Neural crest cell (in vitro differentiated cells): ENCODE results near the gene DNALI1. TPM values are rescaled to one million over a fixed set of nuclear protein-coding genes. Genes with fewer than 3 reads are reported as not detected.

Source experiments
- DNase-seq: peaks from one replicate; pipeline ENCODE4 v3.0.0; 2021; ENCODE audit warnings: low read depth, mixed read lengths, low spot score
- H3K27ac Mint-ChIP-seq: one replicate; pipeline ENCODE4 v1.8.0; 2021; ENCODE audit warnings: mild to moderate bottlenecking, mixed read lengths; ENCODE audit not compliant: unreplicated experiment
- H3K27me3 Mint-ChIP-seq: 2 replicates; pipeline ENCODE4 v1.8.0; 2021; ENCODE audit warnings: low read depth, mild to moderate bottlenecking, mixed read lengths
- H3K36me3 Mint-ChIP-seq: 2 replicates; pipeline ENCODE4 v1.8.0; 2021; ENCODE audit warnings: low read depth, mild to moderate bottlenecking, mixed read lengths
- H3K4me1 Mint-ChIP-seq: 2 replicates; pipeline ENCODE4 v1.8.0; 2021; ENCODE audit warnings: mixed read lengths
- H3K4me3 Mint-ChIP-seq: one replicate; pipeline ENCODE4 v1.8.0; 2021; ENCODE audit warnings: mild to moderate bottlenecking, mixed read lengths
- H3K9me3 Mint-ChIP-seq: 2 replicates; pipeline ENCODE4 v1.8.0; 2021; ENCODE audit warnings: mixed read lengths
- total RNA-seq: library from RNA; stranded (reverse); gene quantifications from 2 replicates; pipeline ENCODE4 v1.2.1, GENCODE V29; 2021
- TF ChIP-seq, protein P1 (sequence below): fragments of 200-600 bp; sonication (generic); conservative IDR thresholded peaks from 2 replicates; pipeline ENCODE4 v1.5.0; 2021; ENCODE audit warnings: antibody characterized with exemption, mild to moderate bottlenecking

DNALI1 gene
- total RNA-seq, 1 donor from 2014 or later, result 30.6 TPM

DNA sequence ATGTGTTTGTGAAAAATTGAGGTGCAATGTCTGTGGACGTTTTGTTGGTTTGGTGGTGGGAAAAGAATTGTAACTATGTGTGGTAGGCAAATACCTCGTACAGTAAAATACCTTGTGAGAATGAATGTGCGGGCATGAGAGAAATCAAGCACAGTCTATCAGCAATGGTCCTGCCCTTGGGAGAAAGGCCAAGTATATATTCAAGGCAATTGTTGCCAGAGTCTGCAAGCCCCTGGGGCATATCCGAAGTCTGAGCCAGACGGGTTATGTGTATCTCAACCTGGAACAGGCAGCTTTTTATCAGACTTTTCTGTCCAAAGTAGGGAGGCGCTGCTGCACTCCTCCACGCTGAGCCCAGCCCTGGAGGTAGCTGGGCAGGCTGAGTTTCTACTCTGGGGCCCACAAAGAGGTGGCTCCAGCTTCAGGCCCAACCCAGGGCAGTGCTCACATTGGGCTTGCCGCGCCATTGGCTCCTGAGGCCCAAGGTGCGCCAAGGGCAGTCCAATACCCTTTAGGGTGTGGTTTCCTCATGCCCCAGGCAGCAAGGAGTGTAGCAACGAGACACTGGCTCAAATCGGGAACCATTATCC is 48.4 kb downstream of the DNALI1 start:
- H3K36me3 Mint-ChIP-seq, result no peaks in the 10 kb centered on the region
- H3K27ac Mint-ChIP-seq, result no peak overlapping the region
- DNase-seq, result no peak
- TF ChIP-seq, protein P1, sequence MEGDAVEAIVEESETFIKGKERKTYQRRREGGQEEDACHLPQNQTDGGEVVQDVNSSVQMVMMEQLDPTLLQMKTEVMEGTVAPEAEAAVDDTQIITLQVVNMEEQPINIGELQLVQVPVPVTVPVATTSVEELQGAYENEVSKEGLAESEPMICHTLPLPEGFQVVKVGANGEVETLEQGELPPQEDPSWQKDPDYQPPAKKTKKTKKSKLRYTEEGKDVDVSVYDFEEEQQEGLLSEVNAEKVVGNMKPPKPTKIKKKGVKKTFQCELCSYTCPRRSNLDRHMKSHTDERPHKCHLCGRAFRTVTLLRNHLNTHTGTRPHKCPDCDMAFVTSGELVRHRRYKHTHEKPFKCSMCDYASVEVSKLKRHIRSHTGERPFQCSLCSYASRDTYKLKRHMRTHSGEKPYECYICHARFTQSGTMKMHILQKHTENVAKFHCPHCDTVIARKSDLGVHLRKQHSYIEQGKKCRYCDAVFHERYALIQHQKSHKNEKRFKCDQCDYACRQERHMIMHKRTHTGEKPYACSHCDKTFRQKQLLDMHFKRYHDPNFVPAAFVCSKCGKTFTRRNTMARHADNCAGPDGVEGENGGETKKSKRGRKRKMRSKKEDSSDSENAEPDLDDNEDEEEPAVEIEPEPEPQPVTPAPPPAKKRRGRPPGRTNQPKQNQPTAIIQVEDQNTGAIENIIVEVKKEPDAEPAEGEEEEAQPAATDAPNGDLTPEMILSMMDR, result no peak
- H3K4me3 Mint-ChIP-seq, result no peak overlapping the region
- H3K27me3 Mint-ChIP-seq, result peaks cover 45% of the 10 kb centered on the region
- H3K9me3 Mint-ChIP-seq, result no peaks in the 10 kb centered on the region
- H3K4me1 Mint-ChIP-seq, result no peaks in the 10 kb centered on the region

DNA sequence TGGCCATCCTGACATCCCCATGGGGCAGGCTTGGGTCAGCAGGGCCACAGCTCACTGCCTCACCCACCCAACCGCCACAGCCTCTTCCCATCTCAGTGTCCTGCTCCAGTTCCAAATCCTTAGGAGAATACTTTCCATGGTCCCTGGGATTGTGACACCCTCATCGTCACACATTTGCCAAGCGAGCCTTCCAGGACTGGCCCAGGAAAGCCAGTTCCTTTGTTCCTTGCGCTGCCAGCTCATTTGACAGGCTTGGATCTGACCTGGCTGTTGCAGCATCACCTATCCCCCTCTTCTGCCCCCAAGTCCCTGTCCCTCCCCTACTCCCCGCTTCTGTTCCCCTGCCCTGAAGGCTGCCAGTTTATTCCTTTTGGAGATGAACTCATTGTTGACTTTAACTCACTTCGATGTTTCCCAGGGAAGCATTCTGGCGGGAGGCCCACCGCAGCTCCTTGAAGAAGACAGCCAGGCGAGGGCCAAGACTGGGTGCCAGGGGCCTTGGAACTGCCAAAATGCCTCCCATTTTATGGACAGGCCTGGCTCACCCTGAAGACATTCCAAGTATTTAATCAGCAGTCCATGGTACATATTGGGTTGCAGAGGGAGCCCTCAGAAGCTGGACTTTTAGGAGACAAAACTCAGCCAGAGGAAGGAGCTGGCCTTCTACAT is 49.2 kb downstream of the DNALI1 start:
- peaks cover 43% of the 10 kb centered on the region for H3K27me3 Mint-ChIP-seq
- no peaks in the 10 kb centered on the region for H3K36me3 Mint-ChIP-seq
- TF ChIP-seq, protein P1, result no peak
- no peak overlapping the region for H3K27ac Mint-ChIP-seq
- no peak for DNase-seq
- H3K4me3 Mint-ChIP-seq, result no peak overlapping the region
- no peaks in the 10 kb centered on the region for H3K9me3 Mint-ChIP-seq
- no peaks in the 10 kb centered on the region for H3K4me1 Mint-ChIP-seq

DNA sequence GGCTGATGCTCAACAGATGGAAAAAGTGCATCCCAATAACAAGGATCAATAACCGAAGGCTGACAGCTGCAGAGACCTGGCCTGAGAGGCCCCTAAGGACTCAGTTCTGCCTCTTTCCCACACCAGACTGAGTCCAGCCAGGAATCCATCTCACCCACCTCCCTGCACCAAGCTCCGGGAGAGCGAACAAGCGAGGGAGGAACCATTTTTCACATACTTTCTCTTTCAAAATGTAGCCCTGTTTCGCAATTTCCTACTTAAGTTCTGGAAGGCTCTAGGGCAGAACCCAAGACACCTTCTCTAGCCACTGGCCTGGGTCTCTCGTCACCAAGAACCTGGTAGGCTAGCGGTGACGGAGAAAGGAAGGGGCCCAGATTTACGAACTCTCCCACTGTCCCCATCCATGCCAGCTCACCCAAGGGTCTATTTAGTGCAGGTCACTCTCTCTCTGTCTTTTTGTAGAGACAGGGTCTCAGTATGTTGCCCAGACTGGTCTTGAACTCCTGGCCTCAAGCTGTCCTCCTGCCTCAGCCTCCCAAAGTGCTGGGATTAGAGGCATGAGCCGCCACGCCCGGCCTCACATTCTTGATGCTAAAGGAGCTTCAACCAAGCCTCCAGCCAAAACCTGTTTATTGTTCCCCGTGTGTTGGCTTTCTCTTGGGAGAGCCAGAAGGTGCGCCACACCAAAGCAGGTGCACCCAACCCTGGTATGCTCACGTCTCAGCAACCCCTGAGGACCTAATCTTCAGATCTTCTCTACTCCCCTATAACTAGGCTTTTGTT is 49.9 kb downstream of the DNALI1 start:
- TF ChIP-seq, protein P1, result no peak
- Mint-ChIP-seq H3K9me3 (no peaks in the 10 kb centered on the region), H3K36me3 (no peaks in the 10 kb centered on the region), H3K4me3 (no peak overlapping the region), H3K27ac (no peak overlapping the region), H3K4me1 (no peaks in the 10 kb centered on the region), H3K27me3 (peaks cover 43% of the 10 kb centered on the region)
- DNase-seq, result no peak

DNA sequence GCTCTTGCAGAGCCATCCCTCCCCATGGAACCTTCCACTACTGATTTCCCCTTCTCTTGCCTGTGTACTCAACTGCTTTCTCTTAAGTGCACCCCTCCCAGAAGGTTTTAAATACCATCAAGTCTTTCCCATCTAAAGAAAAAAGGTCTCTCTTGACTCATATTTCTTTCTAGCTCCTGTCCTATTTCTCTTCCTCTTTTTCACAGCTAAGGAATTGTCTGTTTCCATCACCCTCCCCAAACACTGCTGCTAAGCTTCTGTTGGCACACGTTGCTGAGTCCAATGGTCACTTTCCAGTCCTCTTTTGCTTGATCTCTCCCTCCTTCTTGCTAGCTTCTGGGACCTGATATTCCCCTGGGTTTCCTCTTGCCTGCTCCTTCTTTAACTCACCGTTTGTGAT is 52.3 kb downstream of the DNALI1 start:
- Mint-ChIP-seq H3K27ac (no peak overlapping the region), H3K27me3 (peaks cover 46% of the 10 kb centered on the region), H3K9me3 (no peaks in the 10 kb centered on the region), H3K4me1 (no peaks in the 10 kb centered on the region), H3K4me3 (no peak overlapping the region), H3K36me3 (no peaks in the 10 kb centered on the region)
- no peak for DNase-seq
- TF ChIP-seq, protein P1, result no peak

DNA sequence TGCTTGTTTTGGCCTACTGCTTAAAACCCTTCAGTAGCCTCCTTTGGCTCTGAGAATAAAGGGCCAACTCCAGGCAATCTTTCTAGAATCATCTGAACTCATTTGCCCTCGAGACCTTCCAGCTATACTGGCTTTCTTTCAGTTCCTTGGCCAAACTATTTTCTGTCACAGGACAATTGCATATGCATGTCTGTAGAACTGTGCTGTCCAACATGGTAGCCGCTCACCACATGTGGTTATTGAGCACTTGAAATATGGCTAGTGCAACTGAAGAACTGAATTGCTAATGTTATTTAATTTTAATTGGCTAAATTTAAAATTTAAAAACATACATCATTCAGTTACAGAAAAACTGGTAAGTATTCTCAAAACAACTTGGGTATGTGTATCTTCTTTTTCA is 53.3 kb downstream of the DNALI1 start:
- Mint-ChIP-seq H3K4me1 (no peaks in the 10 kb centered on the region), H3K27me3 (peaks cover 44% of the 10 kb centered on the region), H3K4me3 (no peak overlapping the region), H3K9me3 (no peaks in the 10 kb centered on the region), H3K36me3 (no peaks in the 10 kb centered on the region), H3K27ac (no peak overlapping the region)
- TF ChIP-seq, protein P1, result no peak
- DNase-seq, result no peak
